ENCODE data around the gene TBCK. TPM values are rescaled to one million over a fixed set of nuclear protein-coding genes. Genes with fewer than 3 reads are reported as not detected.

Gene TBCK
- total and polyA plus RNA-seq, 2 of the 8 experiments (the other 6 are each of a cell fraction or from before 2014, with no cell fraction given): 10.2 to 18.7 TPM

DNA sequence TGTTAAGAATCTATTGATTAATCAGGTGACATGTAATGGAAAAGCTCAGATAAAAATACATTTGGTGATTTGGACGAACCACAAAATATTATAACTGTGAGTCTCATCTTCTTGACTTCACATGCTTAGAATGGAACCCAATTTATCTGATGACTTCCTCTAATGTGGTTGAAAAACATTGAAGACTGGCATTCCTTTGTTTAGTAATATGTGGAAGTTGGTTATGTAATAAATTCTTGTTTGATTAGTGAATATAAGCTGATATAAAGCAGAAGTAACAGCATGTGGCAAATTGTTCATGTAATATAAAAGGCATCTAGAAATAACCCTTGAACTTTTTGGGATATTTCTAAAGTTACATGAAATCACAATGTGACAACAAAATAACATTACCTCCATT is 42.9 kb upstream of the TBCK start (continued):
- TF ChIP-seq JUND (IDR thresholded peaks at IDR 0.05; ENCODE audit: low read length): no peak
- TF ChIP-seq RNF2 (IDR thresholded peaks at IDR 0.05; ENCODE audit: borderline replicate concordance, low read depth, low read length, missing control alignments, poor library complexity, severe bottlenecking): no peak
- TF ChIP-seq ASH2L (IDR thresholded peaks at IDR 0.05; ENCODE audit: low read length): no peak
